NT2/D1 (cell line): ENCODE measurements around the gene PAGE2B.

Experiments used
- SUZ12 ChIP-seq: IDR thresholded peaks from 2 replicates; pipeline ENCODE4 v1.6.1; 2011; ENCODE audit not compliant: insufficient read length, insufficient read depth; ENCODE audit errors: extremely low read depth
- YY1 ChIP-seq: IDR thresholded peaks from 2 replicates; pipeline ENCODE4 v1.6.1; 2011; ENCODE audit not compliant: insufficient read length, insufficient read depth
- ZNF274 ChIP-seq: IDR thresholded peaks from 2 replicates; pipeline ENCODE4 v1.6.1; 2011; ENCODE audit warnings: mild to moderate bottlenecking, low read depth, low read length

GRCh38 chrX:55098691-55099090 is 23.9 kb downstream of the PAGE2B start:
- TF ChIP-seq ZNF274 (no peak), SUZ12 (no peak), YY1 (no peak)
